HL-60/S4 treated with phorbol 12-myristate 13-acetate at 8.2 ng/mL for 4 days and 3 days (cell line): ENCODE measurements around the gene KIRREL3.
"Not testable (repeated sequence)": the region's sequence is repeated elsewhere in the genome, so short reads cannot be mapped to it uniquely, and the experiment has no call there.

Experiments
- in situ Hi-C: fragments of 300-500 bp; cut with MboI; formaldehyde crosslinking; loops from 2 replicates; pipeline ENCODE4 v1.15.0; 2022; ENCODE audit warnings: low sequenced_read_pairs

KIRREL3 gene

DNA sequence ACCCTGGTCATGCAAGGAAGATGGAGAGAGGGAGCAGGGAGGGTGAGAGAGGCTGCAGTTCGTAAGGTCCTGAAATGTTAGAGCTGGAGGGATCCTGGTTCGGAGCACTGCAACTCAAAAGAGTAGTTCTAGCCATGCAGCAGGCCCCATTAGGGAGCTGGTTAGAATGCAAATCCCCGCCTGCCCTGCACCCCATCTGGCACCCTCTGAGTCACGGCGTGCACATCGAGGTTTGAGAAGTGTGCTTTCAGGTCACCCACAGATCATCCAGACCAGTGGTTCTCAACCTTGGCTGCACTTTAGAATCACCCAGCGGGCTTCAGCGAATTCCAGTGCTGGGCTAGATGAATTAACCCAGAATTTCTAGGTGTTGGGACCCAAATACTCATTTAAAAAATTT is 596.9 kb downstream of the KIRREL3 start:
- in situ Hi-C loops, result no loop called here

DNA sequence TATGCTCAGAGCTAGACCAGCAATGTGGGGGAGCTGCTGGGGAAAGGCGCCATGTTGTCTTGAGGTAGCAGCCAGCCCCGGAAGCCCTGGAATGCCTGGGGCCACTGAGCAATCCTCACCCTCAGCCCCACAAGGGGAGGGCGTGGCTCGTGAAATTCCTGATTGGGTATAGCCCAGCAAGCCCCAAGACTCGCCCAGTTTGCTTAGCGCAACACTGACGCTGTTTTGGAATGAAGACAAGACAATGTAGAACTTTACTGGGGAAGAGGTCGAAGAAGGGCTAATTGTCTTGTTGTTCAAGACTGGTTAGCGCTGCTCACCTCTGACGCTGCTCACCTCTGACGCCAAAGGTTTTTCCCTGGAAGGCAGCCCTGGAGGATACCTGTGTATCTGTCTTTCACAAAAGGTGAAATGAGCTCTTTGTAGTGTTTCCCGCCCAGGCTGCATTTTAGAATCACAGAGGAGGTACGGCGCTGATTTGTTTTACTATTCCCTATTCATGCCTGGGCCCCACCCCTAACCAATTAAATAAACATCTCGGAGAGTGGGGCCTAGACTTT is 597.5 kb downstream of the KIRREL3 start:
- in situ Hi-C loops, result no loop called here

DNA sequence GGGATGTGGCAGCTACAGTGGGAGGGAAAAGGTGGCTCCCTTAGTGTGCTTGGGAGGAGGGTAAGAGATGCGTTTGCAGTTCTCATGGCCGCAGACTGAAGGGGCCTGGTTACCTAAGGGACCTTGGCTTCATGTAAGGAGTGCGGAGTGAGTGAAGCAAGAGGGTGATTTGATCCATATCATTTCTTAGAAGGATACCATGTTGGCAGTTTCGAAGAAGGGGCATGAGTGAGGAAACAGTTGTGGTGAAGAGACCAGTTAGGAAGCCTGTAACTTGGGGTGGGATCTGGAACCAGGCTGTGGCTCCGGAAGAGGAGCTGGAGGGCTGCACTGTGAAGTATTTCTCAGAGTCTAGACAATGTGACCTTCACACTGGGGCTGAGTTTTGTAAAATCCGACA is 600.1 kb downstream of the KIRREL3 start:
- in situ Hi-C loops, result no loop called here

DNA sequence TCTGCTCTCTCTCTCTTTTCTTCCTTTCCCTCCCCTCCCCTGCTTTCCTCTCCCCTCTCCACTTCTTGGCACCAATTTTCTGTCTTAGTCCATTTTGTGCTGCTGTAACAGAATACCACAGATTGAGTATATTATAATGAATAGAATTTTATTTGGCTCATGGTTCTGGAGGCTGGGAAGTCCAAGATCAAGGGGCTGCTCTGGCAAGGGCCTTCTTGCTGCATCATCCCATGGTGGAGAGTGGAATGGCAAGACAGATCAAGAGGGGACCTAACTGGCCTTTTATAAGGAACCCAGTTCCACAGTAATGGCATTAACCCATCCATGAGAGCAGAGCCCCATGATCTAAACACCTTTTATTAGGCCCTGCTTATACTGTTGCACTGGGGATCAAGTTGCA is 600.6 kb downstream of the KIRREL3 start:
- in situ Hi-C loops, result no loop called here

DNA sequence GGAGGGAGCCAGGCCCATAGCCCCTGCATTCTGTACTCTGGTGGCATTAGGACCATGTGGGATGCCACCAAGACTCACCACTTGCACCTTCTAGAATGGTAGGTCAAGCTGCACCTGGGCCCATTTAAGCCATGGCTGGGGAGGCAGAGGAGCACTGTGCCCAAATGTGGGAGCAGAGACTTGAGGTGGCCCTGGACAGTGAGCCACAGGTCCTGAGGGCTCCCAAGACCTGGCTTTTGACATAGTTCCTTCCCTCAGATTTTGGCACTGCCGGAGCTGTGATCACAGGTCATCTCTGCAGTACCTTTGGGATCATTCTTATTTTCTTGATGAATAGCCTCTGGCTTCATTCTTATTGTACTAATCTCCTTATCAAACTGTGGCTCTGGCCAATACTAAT is 601.8 kb downstream of the KIRREL3 start:
- in situ Hi-C loops, result no loop called here

DNA sequence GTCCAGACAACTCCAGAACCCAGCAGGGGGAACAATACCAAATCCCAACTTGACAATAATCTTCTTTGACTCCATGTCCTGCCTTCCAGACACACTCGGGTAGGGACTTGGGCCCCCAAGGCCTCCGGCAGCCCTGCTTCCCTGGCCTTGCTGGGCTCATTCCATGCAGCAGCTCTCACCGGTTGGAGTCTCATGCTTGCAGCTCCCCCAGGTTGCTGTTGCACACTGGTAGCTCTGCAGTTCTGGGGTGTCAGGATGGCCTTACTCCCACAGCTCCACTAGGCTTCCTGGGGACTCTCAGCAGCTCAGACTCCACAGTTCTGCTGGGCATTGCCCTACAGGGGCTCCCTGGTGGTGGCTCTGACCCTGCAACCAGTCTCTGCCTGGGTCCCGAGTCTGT is 602.3 kb downstream of the KIRREL3 start:
- in situ Hi-C loops, result no loop called here

DNA sequence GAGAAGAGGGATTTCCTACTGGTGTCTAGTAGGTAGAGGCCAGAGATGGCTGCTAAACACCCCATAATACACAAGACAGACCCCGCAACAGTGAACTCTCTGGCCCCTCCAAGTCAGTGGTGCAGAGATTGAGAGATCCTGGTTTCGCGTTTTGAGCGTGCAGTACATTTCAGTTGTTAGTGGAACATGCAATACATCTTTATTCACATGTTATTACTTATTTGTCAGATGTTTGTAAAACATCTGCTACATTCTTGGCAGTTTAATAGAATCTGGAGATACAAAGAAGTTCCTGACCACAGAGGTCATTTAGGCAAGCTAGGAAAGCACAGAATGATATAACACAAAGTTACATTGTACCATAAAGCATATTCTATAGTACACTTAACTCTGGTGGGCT is 603.6 kb downstream of the KIRREL3 start:
- in situ Hi-C loops, result no loop called here

DNA sequence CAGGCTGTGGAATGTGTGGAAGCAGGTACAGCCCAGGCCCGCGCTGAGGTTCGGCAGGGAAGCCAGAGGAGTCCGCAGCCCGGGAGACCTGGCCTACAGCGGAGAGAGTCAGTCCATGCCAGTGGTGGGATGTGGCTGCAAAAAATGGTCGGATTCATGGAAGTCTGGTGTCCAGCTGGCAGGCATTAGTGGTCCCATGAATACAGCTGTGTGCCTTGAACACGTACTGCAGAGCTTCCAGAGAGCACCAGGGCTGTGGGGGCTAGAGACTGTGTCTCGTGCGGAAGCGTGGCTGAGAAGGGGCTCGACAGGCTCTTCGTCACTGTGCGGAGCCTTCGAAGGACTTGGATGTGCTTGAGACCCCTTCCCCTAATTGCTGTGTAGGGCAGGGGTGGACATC is 604.3 kb downstream of the KIRREL3 start:
- in situ Hi-C loops, result not testable (repeated sequence)

DNA sequence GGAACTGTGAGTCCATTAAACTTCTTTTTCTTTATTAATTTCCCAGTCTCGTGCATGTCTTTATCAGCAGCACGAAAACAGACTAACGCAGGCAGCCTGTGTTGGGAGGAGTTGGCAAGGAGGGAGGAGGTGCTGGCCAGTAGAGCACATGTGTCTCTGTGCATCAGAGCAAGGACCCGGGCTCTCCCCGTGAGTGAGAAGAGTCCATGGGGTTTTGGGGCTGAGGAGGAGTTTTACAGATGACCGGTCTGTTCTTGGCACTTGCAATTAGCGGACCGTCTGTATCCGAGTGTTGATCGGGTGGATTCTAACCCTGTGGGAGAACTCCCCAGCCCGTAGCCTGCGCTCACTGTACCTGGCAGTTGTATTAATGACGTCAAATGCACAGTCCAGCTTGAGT is 604.8 kb downstream of the KIRREL3 start:
- in situ Hi-C loops, result not testable (repeated sequence)

DNA sequence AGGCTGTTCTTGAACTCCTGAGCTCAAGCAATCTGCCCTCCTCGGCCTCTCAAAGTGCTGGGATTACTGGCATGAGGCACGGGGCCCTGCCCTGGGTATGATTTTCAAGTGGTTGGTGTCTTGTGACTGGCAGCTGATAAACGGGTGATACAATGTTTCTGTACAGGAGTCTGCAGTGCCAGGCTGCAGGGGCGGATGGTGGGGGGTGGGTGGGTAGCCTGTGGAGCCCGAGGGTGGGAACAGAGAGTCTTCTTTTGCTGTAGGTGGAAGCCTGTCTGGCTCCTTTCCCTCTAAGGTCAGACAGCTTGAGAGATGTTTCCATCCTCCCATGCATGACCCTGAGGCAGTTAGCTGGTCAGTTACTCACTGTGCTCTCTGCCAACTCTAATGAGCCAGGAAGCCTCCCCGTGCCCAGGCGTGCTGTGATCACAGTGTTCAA is 605.9 kb downstream of the KIRREL3 start:
- in situ Hi-C loops, result not testable (repeated sequence)

DNA sequence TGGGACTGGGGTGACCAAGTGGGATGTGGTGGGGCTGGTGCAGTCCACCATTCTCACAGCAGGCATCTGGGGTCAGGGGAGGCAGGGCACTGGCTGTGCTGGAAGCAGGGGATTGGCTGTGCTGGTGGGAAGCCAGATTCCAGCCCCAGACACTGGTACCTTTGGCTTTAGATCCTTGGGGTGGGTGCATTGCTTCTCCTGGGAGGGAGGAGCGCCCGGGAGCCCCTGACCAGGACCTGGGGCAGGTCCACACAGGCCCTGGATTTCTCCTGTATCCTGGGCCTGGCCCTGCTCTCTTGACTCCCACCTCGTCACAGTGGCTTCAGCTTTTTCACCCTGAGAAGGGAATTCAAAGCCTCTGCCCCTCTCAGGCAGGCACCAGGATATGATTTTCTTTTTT is 606.5 kb downstream of the KIRREL3 start:
- in situ Hi-C loops, result no loop called here

DNA sequence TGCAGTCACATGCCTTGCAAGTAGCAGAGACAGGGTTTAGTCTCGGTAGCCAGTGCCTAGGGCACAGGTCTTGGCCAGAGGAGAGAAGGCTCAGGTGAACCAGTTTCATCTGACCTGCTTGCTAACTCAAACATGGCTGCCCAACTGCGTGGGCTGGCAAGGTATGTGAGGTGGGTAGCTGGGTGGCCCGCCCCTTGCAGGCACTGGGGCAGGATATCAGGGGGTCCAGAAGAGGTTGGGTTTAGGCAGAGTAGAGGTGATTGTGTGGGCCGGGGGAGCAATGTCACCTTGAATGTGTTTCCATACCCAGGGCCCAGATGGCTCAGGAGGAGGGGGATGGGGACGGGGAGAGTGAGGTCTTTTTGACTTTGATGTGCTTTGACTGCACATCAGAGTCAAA is 607.4 kb downstream of the KIRREL3 start:
- in situ Hi-C loops, result no loop called here

DNA sequence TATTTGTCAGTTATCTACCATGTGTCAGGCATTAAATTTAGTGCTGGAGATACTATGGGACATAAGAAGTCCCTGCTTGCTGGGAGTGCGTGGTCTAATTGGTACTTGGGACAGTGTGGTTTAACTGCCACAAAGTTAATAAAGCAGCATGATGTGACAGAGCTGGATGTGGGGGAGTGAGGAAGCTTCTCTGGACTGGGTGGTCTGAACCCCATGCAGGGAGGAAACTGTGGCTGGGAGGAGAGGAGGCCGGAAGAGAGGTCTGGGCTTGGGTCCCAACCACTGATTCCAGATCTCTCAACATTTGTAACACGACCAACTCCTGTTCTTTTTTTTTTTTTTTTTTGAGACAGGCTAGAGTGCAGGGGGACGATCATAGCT is 607.9 kb downstream of the KIRREL3 start:
- in situ Hi-C loops, result no loop called here

DNA sequence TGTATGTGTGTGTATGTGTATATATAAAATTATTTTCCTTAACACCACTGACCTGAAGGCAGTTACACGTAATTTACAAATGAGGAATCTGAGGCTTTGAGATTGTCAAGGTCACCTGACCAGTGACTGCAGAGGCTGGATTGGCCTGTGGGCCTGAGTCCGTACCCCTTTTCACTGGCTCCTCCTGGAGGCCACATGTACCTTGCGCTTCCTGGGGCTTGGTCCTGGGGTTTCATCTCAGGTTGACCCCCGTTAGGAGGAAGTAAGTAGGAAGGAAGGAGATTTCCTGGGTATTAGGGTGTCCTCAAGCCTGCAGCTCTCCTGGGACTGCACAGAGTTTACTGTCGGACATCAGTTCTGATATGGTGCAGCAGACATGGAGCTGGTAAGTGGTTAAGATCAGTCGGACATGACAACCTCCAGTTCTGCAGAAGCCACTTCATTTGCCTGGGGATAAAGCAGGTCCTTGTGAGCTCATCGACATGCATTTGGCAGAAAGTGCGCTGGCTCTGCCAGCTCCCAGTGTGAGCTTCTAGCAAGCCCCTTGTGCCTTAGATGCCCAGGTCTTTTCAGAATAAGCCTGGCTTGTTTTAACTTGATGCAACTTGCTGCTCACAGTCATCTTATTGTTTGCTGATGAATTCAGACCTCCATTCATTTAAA is 608.5 kb downstream of the KIRREL3 start:
- in situ Hi-C loops, result no loop called here

DNA sequence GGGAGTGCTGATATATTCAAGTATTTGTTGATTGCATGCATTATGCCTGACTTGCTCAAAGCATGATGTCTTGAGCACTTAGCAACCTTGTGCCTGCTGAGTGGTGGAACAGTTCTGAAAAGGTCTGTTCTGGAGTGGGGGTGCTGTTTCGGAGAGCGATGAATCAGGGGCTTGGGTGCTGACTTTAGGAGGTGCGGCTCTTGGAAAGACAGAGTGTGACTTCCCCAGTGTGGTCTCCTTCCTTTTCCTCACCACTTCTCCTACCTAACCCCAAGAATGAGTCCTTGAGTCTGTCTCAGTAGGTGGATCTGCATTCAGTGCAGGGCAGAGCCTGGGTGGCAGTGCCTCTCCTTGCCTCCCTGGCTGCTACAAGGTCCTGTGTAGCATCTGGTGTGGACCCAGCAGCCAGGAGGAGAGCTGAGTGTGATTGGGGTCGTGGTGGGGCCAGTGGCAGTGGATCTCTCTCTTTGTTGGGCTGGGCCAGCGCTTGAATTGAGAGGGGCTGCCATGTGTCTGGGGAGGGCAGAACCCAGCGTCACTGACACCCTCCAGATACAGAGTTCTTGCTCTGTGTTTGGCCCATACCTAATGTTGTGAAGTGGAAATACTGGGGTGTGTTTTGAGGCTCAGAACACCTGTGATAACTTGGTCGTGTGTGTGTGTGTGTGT is 609.1 kb downstream of the KIRREL3 start:
- in situ Hi-C loops, result no loop called here

DNA sequence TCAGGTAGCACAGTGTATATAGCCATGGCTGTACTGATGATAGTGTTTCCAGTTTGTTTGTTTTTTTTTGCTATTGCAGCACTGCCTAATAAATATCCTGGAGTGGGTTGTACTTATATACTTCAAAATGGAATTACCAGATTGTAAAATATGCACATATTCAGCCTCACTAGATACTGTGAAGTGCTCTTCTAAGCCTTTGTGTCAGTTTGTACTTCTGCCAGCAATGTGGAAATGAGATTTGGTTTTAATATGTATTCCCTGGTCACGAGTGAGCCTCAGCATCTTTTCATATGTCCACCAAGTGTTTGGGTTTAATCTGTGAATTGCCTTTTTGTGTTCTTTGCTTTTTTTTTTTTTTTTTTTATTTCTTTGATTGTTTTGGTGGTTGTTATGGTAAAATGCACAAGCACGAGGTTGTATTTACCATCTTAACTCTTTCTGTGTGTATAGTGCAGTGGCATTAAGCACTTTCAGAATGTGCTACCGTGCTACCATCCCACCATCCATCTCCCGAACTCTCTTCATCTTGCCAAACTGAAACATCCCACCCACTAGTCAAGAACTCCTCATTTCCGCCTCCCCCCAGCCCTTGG is 610.2 kb downstream of the KIRREL3 start:
- in situ Hi-C loops, result no loop called here

DNA sequence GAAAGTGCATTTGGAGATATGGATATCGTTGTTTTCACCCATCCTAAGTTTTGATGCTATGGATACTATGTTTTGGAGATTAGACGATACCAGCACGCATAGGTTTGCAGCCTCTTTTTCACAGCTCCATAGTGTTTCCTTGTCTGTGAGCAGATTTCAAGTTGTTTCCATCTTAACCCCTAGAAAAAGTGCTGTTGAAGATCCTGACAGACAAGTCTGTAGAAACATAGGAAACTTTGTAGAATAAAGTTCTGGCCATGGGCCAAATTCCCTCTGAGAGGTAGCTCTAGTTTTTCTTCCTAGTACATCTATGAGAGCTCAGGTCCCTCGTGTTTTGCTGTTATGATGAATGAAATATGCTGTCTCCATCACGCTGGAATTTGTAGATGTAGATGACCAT is 612.7 kb downstream of the KIRREL3 start:
- in situ Hi-C loops, result no loop called here

DNA sequence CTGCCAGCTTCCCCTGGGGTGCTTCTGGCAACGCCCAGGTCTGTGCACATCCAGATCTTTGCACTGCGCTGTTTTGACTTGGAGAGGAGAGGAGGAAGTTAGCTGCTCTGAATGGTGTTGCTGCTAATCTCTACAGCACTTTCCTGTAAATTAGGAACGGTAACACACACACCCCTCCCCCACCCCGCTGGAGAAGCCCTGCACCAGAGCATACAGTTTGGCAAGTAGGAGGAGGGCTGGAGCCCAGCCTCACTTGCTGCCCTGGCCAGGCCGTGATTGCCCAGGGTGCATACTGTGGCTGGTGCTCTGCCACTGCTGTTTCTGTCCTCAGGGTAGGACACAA is 613.9 kb downstream of the KIRREL3 start:
- in situ Hi-C loops, result not testable (repeated sequence)

DNA sequence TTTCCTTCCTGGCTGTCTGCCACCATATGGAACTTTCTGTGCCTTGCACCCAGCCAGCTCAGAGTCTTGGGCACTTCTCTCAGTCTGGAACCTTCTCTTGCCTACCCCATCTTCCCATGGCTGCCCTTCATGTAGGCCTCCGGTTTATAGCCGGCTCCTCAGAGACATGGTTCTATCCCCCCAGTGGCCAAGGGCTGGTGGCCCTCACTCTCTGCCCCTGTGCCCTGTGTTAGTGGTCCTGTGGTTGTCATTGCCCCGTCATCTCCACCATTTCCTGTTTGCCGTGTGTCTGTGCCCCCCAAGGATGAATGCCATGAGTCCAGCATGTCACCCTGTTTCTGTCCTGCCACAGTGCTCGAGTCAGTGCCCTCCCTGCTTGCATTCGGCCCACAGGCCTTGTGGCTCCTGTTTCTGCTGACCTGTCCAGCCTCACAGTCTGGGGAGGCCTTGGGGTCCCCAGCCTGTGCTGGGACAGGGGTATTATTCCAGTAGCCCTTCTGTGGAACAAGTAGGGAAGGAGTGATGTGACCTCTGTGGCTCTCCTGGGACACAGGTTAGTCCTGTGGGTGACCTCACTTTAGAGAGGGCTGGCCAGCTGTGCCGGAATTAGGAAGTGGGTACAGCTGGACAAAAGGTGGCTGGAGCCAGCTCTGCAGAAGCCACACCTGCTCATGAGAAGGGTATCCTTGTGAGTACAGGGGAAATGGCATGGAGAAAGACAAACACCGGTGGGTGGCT is 614.4 kb downstream of the KIRREL3 start:
- in situ Hi-C loops, result no loop called here

DNA sequence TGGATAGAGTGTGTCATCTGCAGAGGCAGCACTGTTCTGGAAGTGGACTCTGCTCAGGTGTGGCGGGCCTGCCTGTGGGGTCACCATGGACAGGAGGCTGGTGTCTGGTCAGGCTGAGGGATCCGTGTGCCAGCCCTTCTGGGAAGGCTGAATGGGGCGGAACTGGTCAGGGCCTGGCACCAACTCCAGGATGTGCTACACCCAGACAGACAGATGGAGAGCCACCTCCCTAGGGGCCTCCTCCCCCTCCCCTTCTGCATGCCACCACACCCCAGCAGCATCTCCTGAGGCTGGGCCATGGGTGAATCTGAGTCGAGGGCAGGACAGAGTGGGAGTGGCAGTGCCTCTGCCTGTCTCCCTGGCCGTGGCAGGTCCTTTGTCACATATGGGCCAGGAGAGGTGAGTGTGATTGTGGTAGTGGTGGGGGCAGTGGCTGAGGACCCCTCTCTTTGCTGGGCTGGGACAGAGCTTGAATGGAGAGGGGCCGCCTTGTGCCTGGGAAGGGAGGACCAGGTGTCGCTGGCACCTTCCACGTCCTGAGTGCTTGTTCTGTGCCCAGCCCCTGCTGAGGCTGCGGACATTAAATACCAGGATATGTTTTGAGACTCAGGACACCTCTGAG is 616.0 kb downstream of the KIRREL3 start:
- in situ Hi-C loops, result no loop called here
